NOMO-1 (cell line): Measurements from ENCODE around the gene DIP2C.
"Not testable (repeated sequence)": the region's sequence is repeated elsewhere in the genome, so short reads cannot be mapped to it uniquely, and the experiment has no call there.

Source experiments
- DNase-seq, 2 experiments: peaks; one replicate each; lab custom pipeline; 2025; ENCODE audit not compliant: unreplicated experiment in 2 of 2; lab: John Stamatoyannopoulos, UW

Gene DIP2C

DNA sequence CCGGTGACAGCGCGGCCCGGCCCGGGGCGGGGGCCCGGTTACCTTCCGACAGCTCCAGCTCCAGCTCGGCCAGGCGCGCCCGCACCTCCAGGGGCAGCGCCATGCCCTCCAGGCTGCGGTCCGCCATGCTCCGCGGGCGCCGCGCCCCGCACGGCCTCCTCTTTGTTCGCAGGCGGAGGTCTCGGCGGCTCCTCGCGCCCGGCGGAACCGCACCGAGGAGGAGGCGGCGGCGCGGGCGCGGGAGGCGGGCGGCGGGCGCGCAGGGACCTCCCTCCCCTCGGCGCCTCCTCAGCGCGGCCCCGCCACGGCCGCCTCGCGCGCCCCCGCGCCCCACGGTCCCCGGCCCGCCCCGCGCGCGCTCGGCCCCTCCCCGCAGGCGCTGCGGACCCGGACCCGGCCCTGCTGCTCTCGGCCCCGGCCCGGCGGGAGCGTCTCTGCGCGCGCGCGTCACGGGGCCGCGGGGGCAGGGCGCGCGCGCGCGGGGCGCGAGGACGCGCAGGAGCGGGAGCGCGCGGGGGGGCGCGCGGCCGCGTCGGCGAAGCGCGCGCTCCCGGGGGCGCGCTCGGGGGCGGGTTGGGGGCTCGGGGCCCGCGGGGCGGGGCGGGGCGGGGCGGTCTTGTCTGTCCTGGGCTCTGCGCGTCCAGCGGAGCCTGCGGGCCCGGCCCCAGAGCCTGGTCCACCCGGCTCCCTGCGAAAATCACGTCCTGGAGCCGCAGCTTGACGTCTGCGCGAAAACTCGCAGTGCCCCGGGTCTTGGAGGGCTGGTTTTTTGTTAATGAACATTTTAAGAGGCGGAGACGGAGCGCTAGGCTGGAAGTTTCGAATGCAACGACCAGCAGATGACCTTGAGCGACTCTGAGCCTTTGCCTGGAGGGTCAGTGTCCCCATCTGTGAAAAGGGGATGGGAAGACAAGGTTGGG lies at the start of gene DIP2C:
Gene DIP2C (minus strand): TSS at position 217 of the 920 bp plus-strand sequence. CDS start 90 bp downstream, at position 127.
- no peak for DNase-seq

DNA sequence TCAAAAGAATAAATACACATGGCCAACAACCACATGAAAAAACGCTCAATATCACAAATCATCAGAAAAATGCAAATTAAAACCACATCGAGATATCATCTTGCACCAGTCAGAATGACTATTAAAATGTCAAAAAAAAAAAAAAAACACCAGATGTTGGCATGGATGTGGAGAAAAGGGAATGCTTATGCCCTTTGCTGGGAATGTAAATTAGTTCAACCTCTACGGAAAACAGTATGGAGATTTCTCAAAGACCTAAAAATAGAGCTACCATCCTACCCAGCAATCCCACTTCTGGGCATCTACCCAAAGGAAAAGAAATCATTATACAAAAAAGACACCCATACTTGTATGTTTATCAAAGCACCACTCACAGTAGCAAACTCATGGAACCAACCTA lies 45.0 kb upstream of the DIP2C start:
- no peak for DNase-seq

DNA sequence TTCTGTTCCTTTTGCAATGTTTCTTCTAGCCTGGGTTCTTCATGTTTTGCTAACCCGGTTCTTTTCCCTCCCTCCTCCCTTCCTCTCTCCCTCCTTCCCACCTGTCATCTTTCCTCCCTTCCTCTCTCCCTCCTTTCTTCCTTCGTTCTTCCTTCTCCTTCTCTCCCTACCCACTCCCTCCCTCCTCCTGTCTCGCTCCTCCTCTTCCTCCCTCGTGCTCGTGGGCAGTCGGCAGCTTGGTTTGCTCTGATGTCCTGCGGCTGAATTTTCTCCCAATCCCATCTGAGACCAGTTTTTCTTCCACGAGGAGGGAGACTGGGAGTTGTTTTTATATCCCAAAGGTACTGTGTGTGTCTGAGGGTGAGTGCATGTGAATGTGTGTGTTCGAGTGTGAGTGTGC lies 43.6 kb upstream of the DIP2C start:
- DNase-seq, result no peak

GRCh38 chr10:729213-729612 lies 39.7 kb upstream of the DIP2C start:
- no peak for DNase-seq

- DNase-seq, result no peak
Observed at GRCh38 chr10:728603-729002, 39.1 kb upstream of the DIP2C start.

DNA sequence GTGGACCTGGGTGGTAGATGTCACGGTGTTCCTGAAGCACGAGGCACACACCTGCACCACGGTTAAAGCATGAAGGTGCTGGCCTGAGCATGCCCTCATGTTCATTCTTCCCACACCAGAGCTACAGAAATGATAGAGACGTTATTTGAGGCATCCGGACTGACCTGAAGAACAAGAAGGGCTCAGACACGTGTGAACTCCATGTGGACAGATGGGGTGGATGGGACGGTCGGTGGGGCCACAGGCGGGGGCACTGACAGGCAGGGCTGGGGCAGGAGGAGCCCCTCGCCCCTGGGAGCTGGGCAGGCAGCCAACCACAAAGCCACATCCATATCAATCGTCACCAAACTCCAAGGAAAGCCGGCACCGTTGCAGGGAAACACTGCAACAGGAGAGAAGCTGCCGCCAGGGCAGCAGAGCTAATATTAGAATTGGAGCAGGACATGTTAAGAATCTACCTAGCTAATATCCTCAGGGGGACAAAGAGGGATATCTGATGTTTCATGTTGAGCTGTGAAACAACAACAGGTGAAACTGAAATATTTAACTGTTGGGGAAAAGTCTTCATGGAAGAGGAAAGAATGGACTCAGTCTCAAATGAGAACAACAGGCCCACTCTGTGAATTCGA lies 37.8 kb upstream of the DIP2C start:
- DNase-seq, result no peak

GRCh38 chr10:725786-726185 lies 36.3 kb upstream of the DIP2C start:
- DNase-seq, result no peak

DNA sequence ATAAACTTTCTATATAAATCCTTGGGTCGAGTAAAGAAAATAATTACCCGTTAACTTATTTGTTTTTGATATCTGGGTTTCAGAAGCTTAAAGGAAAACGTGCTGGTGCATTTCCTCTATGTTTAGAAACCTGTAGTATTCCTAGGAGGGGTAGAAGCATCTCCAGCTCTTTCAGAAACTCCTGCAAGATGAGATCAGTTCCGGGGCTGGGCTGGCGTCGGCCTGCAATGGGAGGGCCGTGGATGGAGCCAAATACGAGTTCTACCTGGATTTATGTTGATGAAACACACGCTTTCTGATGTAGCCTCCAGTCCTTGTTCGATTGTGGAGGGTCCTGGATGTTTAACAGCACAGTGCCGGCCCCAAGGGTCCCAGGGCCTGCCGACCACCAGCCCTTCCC lies 35.8 kb upstream of the DIP2C start:
- DNase-seq, result no peak

DNA sequence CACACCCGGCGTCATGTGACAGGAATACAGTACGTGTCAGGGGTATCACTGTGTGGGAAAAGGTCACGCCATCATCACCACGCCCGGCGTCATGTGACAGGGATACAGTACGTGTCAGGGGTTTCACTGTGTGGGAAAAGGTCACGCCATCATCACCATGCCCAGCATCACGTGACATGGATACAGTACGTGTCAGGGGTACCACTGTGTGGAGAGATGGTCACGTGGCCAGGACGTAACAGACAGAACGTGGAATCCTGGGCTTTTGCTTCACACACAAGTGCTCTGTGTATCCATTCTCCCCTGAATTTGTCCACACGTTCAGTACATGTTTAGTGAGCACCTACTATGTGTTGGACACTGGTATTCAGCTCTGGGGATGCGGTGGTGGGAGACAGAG lies 34.5 kb upstream of the DIP2C start:
- DNase-seq, result no peak

- no peak for DNase-seq
Observed at GRCh38 chr10:722281-723060, 33.0 kb upstream of the DIP2C start.

- DNase-seq, result no peak
Observed at GRCh38 chr10:718143-718700, 28.8 kb upstream of the DIP2C start.

DNA sequence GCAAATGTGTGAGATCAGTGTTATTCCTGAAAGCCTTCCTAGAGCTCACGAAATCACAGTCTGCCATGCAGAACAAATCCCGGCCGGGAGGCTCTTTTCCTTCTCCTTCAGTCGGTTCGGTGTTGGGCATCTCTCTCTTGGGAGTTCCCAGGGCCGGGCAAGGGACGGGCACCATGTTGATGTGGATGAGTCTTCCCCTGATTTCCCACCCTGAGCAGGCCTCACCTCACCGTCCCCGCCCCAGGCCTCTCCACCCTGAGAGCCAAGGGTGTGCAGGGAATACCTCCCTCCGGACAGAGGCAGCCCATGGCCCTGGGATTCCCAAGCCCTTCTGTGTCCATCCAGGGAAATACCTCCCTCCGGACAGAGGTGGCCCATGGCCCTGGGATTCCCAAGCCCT lies 28.0 kb upstream of the DIP2C start:
- DNase-seq, result no peak

- no peak for DNase-seq
Observed at GRCh38 chr10:716821-717220, 27.4 kb upstream of the DIP2C start.

GRCh38 chr10:714214-714613 lies 24.7 kb upstream of the DIP2C start:
- no peak for DNase-seq

- no peak for DNase-seq
Observed at GRCh38 chr10:712575-712974, 23.1 kb upstream of the DIP2C start.

DNA sequence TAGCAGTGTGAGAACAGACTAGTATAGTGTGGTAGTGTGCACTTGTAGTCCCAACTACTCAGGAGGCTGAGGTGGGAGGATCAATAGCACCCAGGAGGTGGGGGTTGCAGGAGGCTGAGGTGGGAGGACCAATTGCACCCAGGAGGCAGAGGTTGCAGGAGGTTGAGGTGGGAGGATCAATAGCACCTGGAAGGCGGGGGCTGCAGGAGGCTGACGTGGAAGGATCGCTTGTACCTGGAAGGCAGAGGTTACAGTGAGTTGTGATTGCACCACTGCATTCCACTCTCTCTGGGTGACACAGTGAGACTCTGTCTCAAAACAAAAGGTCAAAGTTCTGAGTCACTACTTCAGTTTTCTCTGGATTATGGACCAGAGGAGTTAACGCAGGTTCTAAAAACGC lies 22.6 kb upstream of the DIP2C start:
- no peak for DNase-seq

- DNase-seq, result no peak
Observed at GRCh38 chr10:707861-708260, 18.4 kb upstream of the DIP2C start.

DNA sequence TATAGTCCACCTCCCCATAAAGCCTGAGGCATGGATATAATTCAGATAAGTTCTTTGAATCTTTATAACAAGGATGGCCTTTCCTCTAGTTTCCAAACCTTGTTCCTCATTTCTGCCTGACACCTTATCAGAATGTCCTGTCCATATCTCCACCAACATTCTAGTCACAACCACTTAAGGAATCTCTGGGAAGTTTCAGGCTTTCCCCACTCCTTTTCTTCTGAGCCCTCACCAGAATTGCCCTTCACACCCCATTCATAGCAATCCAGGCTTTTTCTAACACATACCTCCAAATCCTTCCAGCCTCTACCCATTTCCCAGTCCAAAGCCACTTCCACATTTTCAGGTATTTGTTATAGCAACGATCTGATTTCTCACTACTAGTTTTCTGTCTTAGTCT lies 18.0 kb upstream of the DIP2C start:
- no peak for DNase-seq

DNA sequence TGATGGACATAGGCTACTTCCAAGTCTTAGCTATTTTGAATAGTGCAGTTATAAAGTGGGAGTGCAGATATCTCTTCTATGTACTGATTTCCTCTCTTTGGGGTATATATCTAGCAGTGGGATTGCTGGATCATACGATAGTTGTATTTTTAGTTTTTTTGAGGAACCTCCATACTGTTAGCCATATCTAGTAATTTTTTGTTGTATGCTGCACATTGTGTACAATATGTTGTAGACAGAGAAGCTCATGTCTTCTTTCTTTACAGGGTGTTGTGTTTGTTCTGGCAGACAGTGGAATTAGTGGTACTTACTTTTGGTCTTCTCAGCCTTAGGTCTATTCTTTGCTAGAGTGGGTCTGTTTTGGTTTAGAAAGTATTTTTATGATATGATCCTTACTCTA lies 13.7 kb upstream of the DIP2C start:
- DNase-seq, result no peak

DNA sequence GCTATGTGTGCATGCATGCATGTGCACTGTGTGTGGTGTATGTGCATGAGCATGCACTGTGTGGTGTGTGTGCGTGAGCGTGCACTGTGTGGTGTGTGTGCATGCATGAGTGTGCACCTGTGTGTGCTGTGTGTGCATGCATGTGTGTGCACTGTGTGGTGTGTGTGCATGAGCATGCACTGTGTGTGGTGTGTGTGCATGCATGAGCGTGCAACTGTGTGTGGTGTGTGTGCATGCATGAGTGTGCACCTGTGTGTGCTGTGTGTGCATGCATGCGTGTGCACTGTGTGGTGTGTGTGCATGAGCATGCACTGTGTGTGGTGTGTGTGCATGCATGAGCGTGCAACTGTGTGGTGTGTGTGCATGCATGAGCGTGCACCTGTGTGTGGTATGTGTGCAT lies 10.7 kb upstream of the DIP2C start:
- DNase-seq, result not testable (repeated sequence)
